ENCODE data around the gene PCGF3. TPM values are rescaled to one million over a fixed set of nuclear protein-coding genes. Genes with fewer than 3 reads are reported as not detected.
"Not testable (repeated sequence)": the region's sequence is repeated elsewhere in the genome, so short reads cannot be mapped to it uniquely, and the experiment has no call there.

The PCGF3 gene
- total RNA-seq, 1 donor from 2014 or later: 43.7 TPM

GRCh38 chr4:725391-726234 lies 20.0 kb downstream of the PCGF3 start:
- DNase-seq: no peak

- DNase-seq: no peak
These were observed 20.7 kb downstream of the PCGF3 start for GRCh38 chr4:726235-726787.

- DNase-seq: no peak
These were observed 21.2 kb downstream of the PCGF3 start for GRCh38 chr4:726838-727237.

GRCh38 chr4:727576-727975 lies 21.9 kb downstream of the PCGF3 start:
- DNase-seq: no peak

GRCh38 chr4:729336-730315 lies 24.0 kb downstream of the PCGF3 start:
- DNase-seq: no peak

GRCh38 chr4:730511-730910 lies 24.9 kb downstream of the PCGF3 start:
- DNase-seq: no peak

- not testable (repeated sequence) for DNase-seq
These were observed 25.6 kb downstream of the PCGF3 start for GRCh38 chr4:730946-731904.

- not testable (repeated sequence) for DNase-seq
These were observed 26.3 kb downstream of the PCGF3 start for GRCh38 chr4:731954-732353.

- DNase-seq: no peak
These were observed 26.9 kb downstream of the PCGF3 start for GRCh38 chr4:732486-732885.

- no peak for DNase-seq
These were observed 27.4 kb downstream of the PCGF3 start for GRCh38 chr4:732911-733630.

- no peak for DNase-seq
These were observed 28.0 kb downstream of the PCGF3 start for GRCh38 chr4:733631-733980.

GRCh38 chr4:734075-734474 lies 28.4 kb downstream of the PCGF3 start:
- DNase-seq: no peak

- no peak for DNase-seq
These were observed 29.3 kb downstream of the PCGF3 start for GRCh38 chr4:734951-735350.

- no peak for DNase-seq
These were observed 30.0 kb downstream of the PCGF3 start for GRCh38 chr4:735583-735982.

GRCh38 chr4:736561-736960 lies 30.9 kb downstream of the PCGF3 start:
- DNase-seq: not testable (repeated sequence)

- DNase-seq: no peak
These were observed 33.2 kb downstream of the PCGF3 start for GRCh38 chr4:738781-739280.

GRCh38 chr4:739569-739968 lies 33.9 kb downstream of the PCGF3 start:
- no peak for DNase-seq

- DNase-seq: no peak
These were observed 34.4 kb downstream of the PCGF3 start for GRCh38 chr4:740011-740410.

- no peak for DNase-seq
These were observed 35.1 kb downstream of the PCGF3 start for GRCh38 chr4:740656-741282.

GRCh38 chr4:742096-742741 lies 36.6 kb downstream of the PCGF3 start:
- no peak for DNase-seq
